GM21786 (cell line): ENCODE results near the gene PIGO.

ENCODE experiments used
- ATAC-seq: cut with Tn5 transposase; IDR thresholded peaks from one replicate; pipeline ENCODE4 v1.9.1; 2021; ENCODE audit not compliant: unreplicated experiment

Gene PIGO

DNA sequence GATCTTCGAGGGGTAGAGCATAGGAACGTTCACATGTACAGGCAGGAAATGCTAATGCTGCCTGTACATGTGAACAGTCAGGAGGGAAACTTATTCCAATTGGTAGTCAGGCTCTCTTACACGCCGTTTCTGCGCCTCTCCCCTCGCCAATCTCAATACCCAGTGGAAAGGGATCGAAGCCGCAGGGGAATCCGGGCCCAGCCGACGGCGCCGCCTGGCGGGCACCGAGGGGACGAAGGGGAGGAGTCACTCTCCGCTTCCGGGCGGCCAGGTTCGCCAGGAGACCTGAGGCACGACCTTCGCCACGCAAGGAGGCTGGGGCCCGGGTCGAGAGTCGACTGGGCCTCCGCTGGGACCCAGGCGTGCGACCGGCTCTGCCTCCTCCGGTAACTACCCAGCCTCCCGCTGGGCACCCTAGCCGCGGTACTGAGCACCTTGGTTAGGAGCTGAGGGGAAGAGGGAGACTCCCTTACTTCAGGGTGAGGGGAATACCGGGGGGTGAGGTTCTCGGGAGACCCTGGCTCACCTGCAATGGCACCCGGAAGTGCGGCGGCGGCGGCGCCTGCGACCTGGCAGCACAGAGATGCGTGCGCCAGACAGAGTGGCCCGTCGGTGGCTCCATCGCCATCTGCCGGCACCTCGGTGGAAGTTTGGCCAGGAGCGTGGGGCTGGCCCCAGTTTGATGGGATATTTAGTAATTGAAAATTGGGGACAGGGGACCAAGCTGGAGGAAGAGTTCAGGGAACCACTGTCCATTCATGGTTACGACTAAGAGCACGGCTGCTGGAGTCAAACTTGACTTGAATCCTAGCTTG lies at the start of gene PIGO:
Gene PIGO, minus strand, starts transcription at position 557 of the 815 bp plus-strand sequence. CDS start 1,026 bp downstream, outside the sequence.
- ATAC-seq = peak; percentile 90

DNA sequence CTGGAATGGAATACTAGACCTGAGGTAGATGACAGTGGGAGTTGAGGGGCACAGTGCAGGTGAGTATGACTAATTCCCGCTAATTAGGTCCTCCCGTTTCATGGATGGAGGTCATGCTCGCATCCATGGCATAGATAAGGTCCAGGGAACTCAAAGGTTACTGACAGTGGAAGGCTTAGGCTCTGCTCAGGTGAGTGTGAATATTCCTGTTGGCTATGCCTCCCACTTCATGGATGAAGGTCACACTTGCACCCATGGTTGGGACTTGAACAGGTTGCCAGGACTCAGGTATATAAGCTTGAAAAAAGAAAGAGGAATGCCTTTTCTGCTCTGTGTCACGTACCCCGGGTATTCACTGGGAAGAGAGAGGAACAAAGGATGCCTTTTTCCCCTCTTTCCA lies 45.6 kb upstream of the PIGO start:
- no peak for ATAC-seq

DNA sequence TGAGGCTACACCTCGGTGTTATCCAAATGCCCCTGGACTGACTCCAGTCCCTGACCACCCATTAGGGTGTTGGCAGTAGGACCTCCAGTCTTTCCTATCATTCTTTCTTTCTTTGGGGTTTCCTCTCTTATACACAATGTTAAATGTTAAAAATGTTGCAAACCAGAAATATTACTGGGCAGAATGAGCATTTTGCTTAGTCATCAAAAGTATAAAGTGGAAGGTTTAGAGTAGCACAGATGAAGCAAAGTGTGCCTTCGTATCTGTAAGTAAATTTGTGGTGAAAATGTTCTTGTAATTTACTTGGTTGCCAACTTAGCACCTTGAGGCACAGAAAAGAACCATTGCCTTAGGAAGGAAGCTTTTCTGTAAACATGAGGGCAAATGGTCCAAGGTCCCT lies 43.7 kb upstream of the PIGO start:
- no peak for ATAC-seq

DNA sequence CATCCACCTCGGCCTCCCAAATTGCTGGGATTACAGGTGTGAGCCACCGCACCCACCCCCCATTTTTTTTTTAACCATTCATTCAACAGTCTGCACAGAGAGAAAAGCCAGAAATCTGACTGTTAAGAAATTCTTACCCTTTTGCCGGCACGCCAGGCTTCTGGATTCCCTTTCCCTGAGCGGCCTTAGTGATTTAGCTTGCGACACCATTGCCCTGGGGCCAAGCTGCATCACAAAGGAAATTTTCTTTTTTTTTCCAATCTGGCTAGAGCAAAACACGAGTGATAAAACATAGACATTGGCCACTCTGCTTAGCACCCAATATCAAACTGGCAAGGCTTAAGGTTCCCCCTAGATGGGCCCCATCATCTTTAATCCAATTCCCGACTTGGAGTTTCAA lies 40.5 kb upstream of the PIGO start:
- ATAC-seq = no peak

DNA sequence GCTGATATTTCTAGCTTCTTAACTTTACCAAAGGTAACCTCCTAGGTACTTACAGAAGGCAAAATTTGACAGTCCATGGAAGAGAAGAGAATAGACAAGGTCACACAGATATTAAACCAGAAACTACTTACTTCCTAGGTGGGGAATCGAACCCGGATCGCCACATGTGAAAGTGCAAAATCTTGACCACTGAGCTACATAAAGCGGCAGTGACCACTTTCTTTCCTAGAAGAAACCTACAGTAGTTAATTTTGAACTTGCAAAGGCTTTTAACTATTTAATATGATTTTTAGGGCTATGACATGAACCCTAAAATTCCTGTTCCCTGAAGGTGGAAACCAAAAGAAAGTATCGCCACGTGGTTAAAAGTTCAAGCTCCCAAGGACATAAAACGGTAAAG lies 39.6 kb upstream of the PIGO start:
- no peak for ATAC-seq

DNA sequence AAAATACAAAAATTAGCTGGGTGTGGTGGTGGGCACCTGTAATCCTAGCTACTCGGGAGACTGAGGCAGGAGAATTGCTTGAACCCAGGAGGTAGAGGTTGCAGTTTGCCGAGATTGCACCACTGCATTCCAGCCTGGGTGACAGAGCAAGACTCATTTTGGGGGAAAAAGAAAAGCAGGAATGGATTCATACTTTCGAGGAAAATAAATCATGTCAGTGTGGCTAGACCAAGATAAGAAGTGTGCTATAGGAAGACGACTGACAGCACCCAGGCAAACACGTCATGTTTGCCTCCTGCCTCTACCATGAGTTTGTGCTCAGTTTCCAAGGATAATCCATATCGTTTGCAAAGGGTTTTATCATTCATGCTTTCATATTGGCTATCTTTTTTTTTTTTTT lies 38.5 kb upstream of the PIGO start:
- ATAC-seq = no peak

DNA sequence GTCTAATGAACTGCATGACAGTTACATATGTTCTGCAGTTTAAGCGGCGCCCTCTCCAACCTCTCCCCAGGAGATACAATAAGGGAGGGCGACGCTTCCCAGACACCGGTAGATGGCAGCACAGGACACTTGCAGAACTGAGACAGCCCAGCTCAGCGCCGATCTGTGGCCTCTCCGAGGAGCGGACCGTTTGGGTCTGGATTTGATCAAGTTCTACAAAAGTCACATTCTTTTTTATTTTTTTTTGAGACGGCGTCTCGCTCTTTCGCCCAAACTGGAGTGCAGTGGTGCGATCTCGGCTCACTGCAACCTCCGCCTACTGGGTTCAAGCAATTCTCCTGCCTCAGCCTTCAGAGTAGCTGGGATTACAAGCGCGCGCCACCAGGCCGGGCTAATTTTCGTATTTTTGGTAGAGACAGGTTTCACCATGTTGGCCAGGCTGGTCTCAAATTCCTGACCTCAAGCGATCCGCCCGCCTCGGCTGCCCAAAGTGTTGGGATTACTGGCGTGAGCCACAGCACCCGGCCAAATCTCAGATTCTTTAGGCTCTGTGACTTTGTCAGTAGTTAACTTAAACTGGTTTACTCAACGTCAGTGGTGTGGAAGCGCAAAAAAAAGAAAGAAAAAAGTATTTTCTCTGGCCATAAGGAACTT lies 20.6 kb upstream of the PIGO start:
- ATAC-seq = peak; percentile 43

DNA sequence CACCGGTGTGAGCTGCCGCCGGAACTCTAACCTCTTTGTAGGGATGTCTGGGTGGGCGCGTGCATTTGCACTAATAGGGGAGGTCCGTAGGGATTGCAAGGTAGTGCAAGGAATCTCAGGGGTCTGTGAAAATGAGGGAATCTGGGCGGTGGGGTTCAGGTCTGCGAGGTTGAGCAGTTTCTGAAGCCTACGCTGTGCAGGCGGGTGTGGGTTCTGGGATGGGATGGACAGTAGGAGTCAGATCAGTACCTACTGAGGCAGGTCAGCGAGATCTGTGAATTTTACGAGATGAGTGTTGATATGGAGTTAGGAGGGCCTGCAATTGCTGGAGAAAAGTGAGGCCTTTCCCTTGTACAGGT lies 20.1 kb upstream of the PIGO start:
- ATAC-seq = no peak

DNA sequence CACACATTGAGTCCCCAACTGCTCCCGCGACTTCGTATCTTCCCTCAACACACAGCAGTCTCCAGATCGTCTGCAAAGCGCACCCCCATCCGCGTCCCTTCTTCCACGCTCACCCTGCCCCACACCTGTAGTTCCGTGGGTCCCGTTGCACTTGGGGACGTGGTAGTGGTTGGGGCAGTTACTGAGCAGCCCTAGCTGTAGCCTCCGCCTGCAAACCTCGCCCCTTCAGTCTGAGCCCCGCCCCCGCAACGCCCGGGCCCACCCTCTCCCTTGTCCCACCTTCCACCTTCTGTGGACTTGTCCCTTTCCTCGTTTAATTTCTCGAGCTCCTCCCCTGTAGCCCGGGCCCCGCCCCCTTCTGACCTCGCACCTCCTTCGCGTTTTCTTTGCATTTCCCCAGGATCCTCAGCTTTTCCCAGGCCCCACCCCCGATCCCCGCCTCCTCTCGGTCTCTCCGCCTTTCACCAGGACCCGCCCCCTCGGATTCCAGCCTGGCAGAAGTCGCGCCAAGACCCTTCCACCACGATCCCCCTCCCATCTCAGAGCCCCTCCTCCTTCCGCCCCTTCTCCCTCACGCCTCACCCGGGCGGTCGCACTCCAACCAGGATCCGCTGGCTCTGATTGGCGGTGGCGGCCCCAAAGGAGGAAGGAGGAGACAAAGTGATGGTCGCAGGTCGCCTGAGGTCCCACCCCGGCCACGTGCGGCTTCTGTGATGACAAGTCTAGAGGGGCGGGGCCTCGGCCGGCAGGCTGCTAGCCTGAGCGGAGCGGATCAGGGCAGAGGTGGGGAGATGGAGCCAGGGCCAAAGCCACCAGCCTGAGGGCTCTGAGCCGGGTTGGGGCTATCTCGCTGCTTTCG lies 19.5 kb upstream of the PIGO start, which contains the start of gene ATOSB:
Gene ATOSB, minus strand, starts transcription at position 183 of the 859 bp plus-strand sequence. CDS start 7,588 bp downstream, outside the sequence.
- peak; percentile 38 for ATAC-seq

DNA sequence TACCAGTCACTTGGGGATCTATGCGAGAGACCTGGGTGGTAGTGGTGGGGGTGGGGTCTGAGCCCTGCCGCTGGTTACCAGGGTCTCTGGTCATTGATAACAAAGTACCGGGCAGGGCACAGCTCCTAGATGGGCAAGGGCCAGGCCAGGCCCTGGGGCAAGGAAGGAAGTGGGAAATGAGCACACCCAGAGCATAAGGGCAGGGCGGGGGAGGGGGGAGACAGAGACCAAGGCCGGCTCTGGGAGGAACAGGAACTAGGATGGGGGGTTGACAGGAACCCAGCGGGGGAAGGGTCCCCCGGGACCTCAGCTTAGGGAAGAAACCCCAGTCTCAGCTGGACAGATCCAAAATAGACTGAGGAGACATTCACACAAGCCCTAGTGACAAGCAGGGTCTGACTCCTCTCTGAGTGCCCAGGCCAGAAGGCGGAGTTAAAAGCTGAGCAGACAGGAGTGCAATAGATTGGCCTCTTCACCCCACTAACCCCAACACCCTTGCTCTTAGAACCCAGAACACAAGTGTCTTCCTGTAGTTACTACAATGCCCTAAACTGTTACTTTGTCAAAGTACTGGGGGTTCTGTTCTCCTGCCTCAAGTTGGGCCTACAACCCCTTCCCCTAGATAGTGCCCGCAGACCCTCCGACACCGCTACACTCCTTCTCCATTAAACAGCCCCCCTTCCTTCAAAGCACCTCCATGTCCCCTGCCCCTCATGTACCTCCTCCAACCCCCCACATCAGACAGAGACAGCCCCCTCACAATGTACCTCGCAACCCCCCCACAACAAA lies 18.6 kb upstream of the PIGO start:
- no peak for ATAC-seq

DNA sequence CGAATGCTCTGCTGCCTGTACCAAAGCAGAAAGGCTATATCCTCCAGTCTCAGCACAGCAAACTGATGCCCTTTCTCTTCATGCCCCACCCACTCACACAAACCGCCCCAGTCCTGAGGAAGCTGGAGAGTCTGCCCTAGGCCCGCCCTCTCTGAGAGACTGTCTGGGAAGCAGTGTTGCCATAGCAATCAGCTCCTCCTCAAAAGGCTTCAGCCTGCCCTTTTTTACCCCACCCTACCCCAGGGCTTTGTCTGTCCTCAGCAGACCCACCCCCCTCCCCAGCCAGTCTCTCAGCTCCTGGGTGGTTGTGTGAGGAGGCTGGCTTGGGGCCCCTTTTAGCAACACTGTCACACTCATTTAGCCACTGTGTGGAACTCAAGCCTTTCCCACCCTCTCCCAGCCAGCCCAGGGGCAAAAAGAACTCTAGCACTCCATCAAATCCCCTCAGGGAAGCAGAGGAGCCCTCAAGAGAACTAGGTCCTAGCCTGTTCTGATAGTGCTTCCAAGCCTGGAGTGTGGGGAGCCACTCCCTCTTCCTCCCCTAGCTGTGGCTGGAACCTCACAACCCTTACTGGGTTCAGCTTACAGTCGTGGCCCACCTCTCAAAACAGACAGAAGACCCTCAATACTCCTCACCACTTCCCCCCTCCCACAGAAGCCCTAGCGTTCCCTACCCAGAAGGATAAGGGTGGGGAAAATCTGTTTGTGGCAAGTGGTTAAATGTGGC lies 17.9 kb upstream of the PIGO start:
- ATAC-seq = no peak

DNA sequence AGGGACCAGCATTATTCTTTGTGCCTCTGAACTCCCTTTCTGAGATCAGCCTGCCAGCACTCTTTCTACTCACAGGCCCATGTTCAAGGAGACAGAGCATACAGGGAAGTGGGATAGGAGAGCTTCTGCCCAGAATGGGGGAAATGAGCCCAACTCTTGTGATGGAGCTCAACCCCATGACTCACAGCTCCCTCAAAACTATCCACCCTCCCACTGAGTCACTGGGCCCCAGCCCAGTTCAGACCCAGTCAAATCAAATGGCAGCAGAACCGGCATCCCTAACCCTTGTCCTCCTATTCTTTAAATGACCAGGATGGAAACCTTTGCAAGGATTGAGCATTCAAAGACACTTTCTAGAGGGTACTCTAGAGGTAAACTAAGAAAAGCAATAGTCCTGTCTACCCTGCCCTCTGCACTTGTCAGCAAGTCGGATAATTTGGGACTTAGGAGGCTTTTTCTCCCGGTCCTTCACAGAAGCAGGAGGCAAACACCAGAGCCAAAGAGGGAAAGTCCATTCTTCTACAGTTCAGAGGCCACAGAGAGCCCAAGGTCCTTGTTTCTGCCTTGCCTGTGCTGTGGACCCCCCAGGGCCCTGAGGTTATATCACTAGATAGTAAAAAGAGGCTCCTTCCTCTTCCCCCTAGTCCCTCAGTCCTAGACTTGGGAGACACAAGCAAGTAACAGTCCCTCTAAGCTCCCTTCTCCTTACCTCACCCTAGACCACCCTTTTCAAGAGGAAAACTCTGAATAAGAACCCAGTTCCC lies 16.0 kb upstream of the PIGO start:
- no peak for ATAC-seq

DNA sequence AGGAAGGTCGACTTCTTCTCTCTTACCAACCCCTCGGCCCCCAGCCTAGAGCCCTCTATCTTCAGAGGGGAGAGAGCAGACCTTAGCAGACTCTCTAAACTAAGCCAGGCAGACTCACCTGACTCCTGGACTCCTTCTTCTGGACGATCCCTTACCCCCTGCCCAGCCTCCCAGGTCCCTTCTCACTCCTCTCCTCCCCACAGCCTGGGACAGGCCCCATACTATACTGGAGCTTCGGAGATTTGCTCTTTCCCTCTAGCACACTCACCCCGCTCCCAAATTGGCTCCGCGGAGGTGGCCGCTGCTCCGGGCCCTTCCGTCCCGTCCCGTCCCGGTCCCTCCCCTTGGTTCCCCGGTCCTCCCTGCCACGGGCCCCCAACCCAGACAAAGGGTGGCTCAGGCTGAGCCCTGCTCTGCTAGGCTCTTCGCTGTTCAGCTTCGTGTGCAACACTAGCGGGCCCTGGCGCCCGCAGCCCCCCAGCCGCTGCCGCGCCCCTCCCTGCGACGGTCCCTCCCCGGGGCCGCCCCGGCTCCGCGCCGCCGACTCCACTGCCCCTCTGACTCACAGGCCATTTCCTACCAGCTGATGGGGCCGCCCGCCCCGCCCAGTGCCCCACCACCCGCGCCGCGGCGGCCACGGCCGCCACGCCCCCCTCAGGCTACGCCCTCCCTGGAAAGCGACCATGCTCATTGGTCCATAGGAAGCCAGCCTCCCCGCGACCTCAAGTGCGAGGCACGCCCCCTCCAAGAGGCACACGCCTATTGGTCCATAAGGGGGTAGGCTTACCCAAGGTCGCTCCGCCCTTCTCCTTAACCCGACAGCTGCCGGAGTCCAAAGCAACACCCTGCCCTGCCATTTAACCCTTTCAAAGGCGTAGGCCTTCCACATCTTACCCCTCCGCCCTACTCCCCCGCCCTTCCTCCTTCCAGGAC lies 14.9 kb upstream of the PIGO start:
- ATAC-seq = peak; percentile 74

DNA sequence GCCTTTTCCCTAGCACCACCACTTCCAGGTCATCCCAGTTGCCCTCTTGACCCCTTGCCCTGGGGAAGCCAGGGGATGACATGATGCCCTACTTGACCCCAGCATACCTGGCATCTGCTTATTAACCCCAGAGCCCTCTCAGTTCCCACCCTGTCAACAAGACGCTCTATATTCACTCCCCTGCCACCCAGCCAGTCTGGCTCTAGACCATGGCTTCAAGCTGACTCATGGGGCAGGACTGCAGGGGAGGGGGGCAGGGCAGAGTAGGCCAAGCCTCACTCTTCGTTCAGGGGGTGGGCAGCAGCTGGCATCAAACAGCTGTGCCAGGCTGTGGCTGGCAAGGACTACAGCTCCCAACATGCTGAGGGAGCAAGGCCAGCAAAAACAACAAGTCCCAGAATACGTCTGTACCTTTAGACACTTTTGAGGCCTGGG lies 14.0 kb upstream of the PIGO start:
- no peak for ATAC-seq

DNA sequence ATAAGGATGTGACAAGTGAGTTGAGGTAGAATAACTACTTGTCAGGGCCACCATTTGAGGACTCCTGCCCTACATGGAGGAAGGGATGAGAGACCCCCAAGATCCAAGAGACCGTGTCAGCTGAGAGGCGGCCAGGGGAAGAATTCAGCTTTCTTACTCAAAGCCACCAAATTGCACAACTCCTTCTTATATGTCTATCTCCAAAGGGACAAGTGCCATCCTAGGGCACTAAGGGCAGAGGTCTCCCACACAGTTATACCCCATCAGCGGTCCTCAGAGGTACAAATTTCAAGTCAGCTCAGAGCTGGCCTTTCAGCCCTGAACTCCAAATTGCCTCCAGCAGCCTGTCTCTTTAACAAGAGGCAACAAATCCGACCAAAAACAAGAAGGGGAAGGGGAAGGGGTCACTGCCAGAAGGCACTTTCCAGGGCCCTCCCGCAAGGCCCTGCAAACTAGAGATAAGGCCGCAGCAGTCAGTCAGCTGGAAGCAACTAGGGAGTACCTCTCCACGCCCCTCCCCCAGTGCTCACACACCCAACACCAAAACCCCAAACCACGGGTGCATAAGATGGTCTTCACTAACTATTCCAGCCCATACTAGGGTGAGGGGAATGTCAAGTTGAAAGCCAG lies 12.7 kb upstream of the PIGO start:
- ATAC-seq = no peak

DNA sequence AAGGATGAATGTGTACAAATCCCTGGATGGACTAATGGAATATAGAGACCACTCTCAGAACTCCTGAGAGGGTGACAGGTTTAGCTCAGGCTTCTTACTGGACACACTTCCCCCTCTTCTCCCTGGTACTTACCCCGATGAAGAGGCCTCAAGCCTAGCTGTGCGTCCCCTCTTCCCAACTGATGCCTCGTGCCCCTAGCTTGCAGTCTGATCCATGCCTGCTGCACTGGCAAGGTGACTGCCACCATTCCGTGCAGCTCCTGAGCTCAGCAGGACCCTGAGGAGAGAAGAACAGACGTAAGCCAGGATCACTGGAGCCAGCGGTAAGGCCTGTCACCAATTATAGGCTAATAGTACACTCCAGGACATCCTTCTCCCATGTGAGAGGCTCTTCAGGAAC lies 12.1 kb upstream of the PIGO start:
- ATAC-seq = no peak
